Suprapubic skin (tissue), 4 donors: ENCODE measurements around the gene OR52B2.

ENCODE experiments used
- POLR2A ChIP-seq, 2 donors: fragments of 450-650 bp; IDR thresholded peaks; one replicate each; pipeline ENCODE4 v1.6.1; 2017; ENCODE audit warnings: antibody characterized with exemption in 2 of 2, mild to moderate bottlenecking in 2 of 2, moderate library complexity in 2 of 2
- POLR2AphosphoS5 ChIP-seq, 3 donors: sonication (generic); formaldehyde crosslinking; IDR thresholded peaks; one replicate each; pipeline ENCODE4 v1.6.1; 2017; ENCODE audit warnings: antibody characterized with exemption in 3 of 3
- TF ChIP-seq, protein P1 (sequence below), 2 donors: fragments of 200-600 bp in 1 of 2; fragments of 450-650 bp in 1 of 2; sonication (generic) in 1 of 2; IDR thresholded peaks; one replicate each; pipeline ENCODE4 v1.5.1; 2016 to 2019; ENCODE audit warnings: antibody characterized with exemption in 2 of 2, mild to moderate bottlenecking in 1 of 2, moderate library complexity in 1 of 2

DNA sequence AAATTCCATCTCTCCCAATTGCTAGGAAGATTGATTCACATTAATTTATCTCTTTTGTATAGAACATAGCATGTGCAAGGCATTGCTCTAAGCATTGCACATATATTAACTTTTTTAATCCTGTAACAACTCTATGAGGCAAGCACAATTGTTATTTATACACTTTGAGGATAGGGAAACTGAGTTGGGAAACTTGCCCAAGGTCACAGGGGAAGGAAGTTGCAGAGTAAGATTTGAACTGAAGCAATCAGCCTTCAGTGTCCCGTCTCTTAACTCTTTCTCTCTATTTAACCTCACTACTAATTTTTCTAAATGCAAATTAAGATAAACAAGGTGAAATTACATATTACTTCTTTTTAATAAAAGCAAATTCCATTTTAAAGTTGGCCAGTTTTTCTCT lies 40.5 kb downstream of the OR52B2 start:
- no peak for TF ChIP-seq POLR2AphosphoS5 (IDR thresholded peaks at IDR 0.05)
- TF ChIP-seq, protein P1, sequence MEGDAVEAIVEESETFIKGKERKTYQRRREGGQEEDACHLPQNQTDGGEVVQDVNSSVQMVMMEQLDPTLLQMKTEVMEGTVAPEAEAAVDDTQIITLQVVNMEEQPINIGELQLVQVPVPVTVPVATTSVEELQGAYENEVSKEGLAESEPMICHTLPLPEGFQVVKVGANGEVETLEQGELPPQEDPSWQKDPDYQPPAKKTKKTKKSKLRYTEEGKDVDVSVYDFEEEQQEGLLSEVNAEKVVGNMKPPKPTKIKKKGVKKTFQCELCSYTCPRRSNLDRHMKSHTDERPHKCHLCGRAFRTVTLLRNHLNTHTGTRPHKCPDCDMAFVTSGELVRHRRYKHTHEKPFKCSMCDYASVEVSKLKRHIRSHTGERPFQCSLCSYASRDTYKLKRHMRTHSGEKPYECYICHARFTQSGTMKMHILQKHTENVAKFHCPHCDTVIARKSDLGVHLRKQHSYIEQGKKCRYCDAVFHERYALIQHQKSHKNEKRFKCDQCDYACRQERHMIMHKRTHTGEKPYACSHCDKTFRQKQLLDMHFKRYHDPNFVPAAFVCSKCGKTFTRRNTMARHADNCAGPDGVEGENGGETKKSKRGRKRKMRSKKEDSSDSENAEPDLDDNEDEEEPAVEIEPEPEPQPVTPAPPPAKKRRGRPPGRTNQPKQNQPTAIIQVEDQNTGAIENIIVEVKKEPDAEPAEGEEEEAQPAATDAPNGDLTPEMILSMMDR (IDR thresholded peaks at IDR 0.05): no peak
- TF ChIP-seq POLR2A (IDR thresholded peaks at IDR 0.05): no peak
